ENCODE measurements around the gene PAPSS2.

GRCh38 chr10:87615856-87616255 lies 43.8 kb upstream of the PAPSS2 start:
- TF ChIP-seq CTCF (IDR thresholded peaks at IDR 0.05; ENCODE audit: insufficient read depth, low read length) (no peak), REST (IDR thresholded peaks at IDR 0.05; ENCODE audit: insufficient replicate concordance, low read depth) (no peak), GABPA (IDR thresholded peaks at IDR 0.05; ENCODE audit: low read depth) (no peak), SPI1 (IDR thresholded peaks at IDR 0.05; ENCODE audit: borderline replicate concordance, low read depth) (no peak; the same call in 1 of the 2 replicates), POLR2AphosphoS5 (IDR thresholded peaks at IDR 0.05; ENCODE audit: low read depth) (no peak)

Data from HL-60 (cell line).